ENCODE results near the gene CCNJ. TPM values are rescaled to one million over a fixed set of nuclear protein-coding genes. Genes with fewer than 3 reads are reported as not detected.

The CCNJ gene
- total and polyA plus RNA-seq, 9 of the 15 experiments (the other 6 are each of a cell fraction or from before 2014, with no cell fraction given): 0.69 to 15.7 (median 9.2) TPM

DNA sequence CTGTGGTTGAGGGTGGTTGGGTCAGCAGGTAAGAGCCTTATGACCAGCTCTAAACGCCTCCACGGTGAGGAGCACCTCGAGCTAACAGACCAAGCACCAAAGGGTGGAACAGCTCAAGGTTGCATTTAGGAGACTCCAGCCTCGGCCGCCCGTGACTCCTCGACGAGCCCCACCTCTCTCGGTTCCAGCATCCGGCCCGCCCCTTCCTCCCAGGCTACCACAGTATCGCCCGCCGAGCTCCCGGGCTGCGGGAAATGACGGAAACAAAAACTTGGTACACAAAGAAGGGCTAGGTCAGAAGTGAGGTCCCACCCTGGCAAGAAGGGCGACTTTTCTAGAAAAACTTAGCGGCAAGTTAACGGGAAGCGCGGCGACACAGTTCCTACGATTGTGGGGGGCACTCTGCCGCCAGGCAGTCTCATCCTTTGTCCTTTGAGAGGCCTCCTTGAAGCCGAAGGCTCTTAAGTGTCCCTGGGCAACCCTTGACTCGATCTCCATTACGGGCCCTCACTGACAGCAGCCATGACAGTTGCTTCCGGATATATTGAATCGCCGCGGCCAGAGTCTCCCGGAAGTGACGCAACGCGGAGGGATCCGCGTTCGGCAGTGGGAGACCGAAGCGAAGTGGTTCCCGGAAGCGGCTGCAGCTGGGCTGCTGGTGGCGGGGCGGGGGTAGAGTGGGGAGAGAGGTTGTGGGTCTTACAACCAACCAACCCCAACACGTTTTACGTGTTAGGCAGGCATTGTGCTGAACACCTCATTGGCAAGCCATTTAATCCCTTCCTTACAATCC lies 46.5 kb downstream of the CCNJ start (continued):
- TF ChIP-seq CEBPZ (IDR thresholded peaks at IDR 0.05; ENCODE audit: borderline replicate concordance, low read depth, low read length) (no peak), ZNF699 (CRISPR knock-in tag; IDR thresholded peaks at IDR 0.05; ENCODE audit: insufficient replicate concordance) (no peak), HMGN3 (IDR thresholded peaks at IDR 0.05; ENCODE audit: borderline replicate concordance, extremely low read depth, insufficient read length, low read depth, low read length) (peak; percentile 52), SPI1 (IDR thresholded peaks at IDR 0.05; ENCODE audit: borderline replicate concordance, low read depth, low read length) (peak; percentile 36; the same call in 1 of the 2 replicates), ILK (tag; IDR thresholded peaks at IDR 0.05; ENCODE audit: borderline replicate concordance, low read depth) (no peak), RBM15 (IDR thresholded peaks at IDR 0.05; ENCODE audit: insufficient read depth, low read length) (no peak), POLR2B (IDR thresholded peaks at IDR 0.05; ENCODE audit: low read depth, partially characterized antibody) (peak; percentile 71), ADNP (tag; IDR thresholded peaks at IDR 0.05) (no peak), PRDM10 (IDR thresholded peaks at IDR 0.05; ENCODE audit: partially characterized antibody) (peak; percentile 13), NR3C1 (CRISPR knock-in tag; IDR thresholded peaks at IDR 0.05) (no peak), DPF2 (IDR thresholded peaks at IDR 0.05) (no peak), EP400 (IDR thresholded peaks at IDR 0.05) (peak; percentile 92), ARID1B (IDR thresholded peaks at IDR 0.05) (0 out of 2 replicates have a peak, but pooled peaks have one; percentile 21)
- TF ChIP-seq, protein P1, sequence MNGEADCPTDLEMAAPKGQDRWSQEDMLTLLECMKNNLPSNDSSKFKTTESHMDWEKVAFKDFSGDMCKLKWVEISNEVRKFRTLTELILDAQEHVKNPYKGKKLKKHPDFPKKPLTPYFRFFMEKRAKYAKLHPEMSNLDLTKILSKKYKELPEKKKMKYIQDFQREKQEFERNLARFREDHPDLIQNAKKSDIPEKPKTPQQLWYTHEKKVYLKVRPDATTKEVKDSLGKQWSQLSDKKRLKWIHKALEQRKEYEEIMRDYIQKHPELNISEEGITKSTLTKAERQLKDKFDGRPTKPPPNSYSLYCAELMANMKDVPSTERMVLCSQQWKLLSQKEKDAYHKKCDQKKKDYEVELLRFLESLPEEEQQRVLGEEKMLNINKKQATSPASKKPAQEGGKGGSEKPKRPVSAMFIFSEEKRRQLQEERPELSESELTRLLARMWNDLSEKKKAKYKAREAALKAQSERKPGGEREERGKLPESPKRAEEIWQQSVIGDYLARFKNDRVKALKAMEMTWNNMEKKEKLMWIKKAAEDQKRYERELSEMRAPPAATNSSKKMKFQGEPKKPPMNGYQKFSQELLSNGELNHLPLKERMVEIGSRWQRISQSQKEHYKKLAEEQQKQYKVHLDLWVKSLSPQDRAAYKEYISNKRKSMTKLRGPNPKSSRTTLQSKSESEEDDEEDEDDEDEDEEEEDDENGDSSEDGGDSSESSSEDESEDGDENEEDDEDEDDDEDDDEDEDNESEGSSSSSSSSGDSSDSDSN (IDR thresholded peaks at IDR 0.05; ENCODE audit: borderline replicate concordance in 1 of 2, low read depth in 2 of 2, low read length in 2 of 2): 0 out of 4 replicates have a peak, but pooled peaks of 1 of the 2 experiments have one; percentile 78
- TF ChIP-seq, protein P2, sequence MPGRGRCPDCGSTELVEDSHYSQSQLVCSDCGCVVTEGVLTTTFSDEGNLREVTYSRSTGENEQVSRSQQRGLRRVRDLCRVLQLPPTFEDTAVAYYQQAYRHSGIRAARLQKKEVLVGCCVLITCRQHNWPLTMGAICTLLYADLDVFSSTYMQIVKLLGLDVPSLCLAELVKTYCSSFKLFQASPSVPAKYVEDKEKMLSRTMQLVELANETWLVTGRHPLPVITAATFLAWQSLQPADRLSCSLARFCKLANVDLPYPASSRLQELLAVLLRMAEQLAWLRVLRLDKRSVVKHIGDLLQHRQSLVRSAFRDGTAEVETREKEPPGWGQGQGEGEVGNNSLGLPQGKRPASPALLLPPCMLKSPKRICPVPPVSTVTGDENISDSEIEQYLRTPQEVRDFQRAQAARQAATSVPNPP (IDR thresholded peaks at IDR 0.05; ENCODE audit: borderline replicate concordance, insufficient read depth, insufficient read length): no peak

All from K562 (cell line).